HCT116 (cell line): ENCODE results near the gene GNG7. TPM values are rescaled to one million over a fixed set of nuclear protein-coding genes. Genes with fewer than 3 reads are reported as not detected.
A peak's percentile ranks its signal among the peaks of the same experiment; 100 is the strongest.
"Not testable (repeated sequence)": the region's sequence is repeated elsewhere in the genome, so short reads cannot be mapped to it uniquely, and the experiment has no call there.

Experiments
- ATAC-seq: fragments of 200-7000 bp; cut with Tn5 transposase; 2 replicates; pipeline ENCODE4 v1.9.1; 2020; ENCODE audit warnings: mild to moderate bottlenecking, moderate library complexity
- BruUV-seq: library from RNA; stranded (reverse); fragments of 400-500 nt; replicated peaks from 2 replicates; lab custom pipeline; 2021; lab: Mats Ljungman, UMichigan
- CTCF ChIA-PET: fragments of 300-600 bp; sonication (Branson Sonifier 250); formaldehyde crosslinking; loops from one replicate; lab custom pipeline; 2021; ENCODE audit warnings: antibody characterized with exemption; lab: Charles Lee
- POLR2A ChIA-PET: fragments of 300-600, 350-600 bp; sonication (Branson Sonifier 250); formaldehyde crosslinking; loops from one replicate; lab custom pipeline; 2021; ENCODE audit warnings: antibody characterized with exemption; lab: Charles Lee
- RAD21 ChIA-PET, 2 experiments: fragments of 300-600 bp; sonication (Branson Sonifier 250); formaldehyde crosslinking; loops; one replicate each; lab custom pipeline; 2023; ENCODE audit warnings: low total read pairs in 2 of 2; ENCODE audit not compliant: uncharacterized antibody in 2 of 2, unreplicated experiment in 2 of 2, low non-redundant PET in 1 of 2; lab: Charles Lee
- DNase-seq: peaks from one replicate; pipeline ENCODE4 v3.0.0-alpha.2; 2010; ENCODE audit warnings: low read depth, low spot score
- H2AFZ ChIP-seq: fragments of 200-600 bp; shearing (Covaris generic), sonication (generic); 2 replicates; pipeline ENCODE4 v1.6.1; 2017; ENCODE audit warnings: low read depth, mixed run types, mixed read lengths, antibody characterized with exemption, low read length; ENCODE audit not compliant: poor library complexity, severe bottlenecking
- H3K27ac ChIP-seq: 2 replicates; pipeline ENCODE4 v1.5.1; 2012; ENCODE audit warnings: low read depth, low read length
- H3K27me3 ChIP-seq: fragments of 200-600 bp; sonication (generic); 2 replicates; pipeline ENCODE4 v1.6.1; 2016; ENCODE audit warnings: mixed run types, low read length, mixed read lengths; ENCODE audit not compliant: insufficient read depth
- H3K36me3 ChIP-seq, 2 experiments: fragments of 200-500 bp in 1 of 2; fragments of 200-600 bp in 1 of 2; sonication (Bioruptor generic) in 1 of 2; sonication (generic) in 1 of 2; 2 replicates each; pipeline versions ENCODE4 v1.5.1 to v1.6.1; 2014 to 2016; ENCODE audit warnings: low read length in 2 of 2, inconsistent platforms in 1 of 2, mixed read lengths in 1 of 2, mixed run types in 1 of 2; ENCODE audit not compliant: insufficient read depth in 2 of 2, control insufficient read depth in 1 of 2
- H3K4me1 ChIP-seq, 2 experiments: fragments of 200-600 bp in 1 of 2; sonication (generic) in 1 of 2; 2 replicates each; pipeline versions ENCODE4 v1.5.1 to v1.6.1; 2012 to 2017; ENCODE audit warnings: low read length in 2 of 2, inconsistent platforms in 1 of 2, mild to moderate bottlenecking in 1 of 2, mixed read lengths in 1 of 2, mixed run types in 1 of 2, moderate library complexity in 1 of 2; ENCODE audit not compliant: insufficient read depth in 2 of 2, control insufficient read depth in 1 of 2
- H3K4me2 ChIP-seq: fragments of 200-600 bp; sonication (generic); 2 replicates; pipeline ENCODE4 v1.6.1; 2017; ENCODE audit warnings: mixed run types, low read length, mixed read lengths
- H3K4me3 ChIP-seq, 2 experiments: fragments of 200-600 bp in 1 of 2; sonication (generic) in 1 of 2; replicated peaks in 1 of 2; 2 replicates each; pipeline ENCODE4 v1.5.1; 2011 to 2016; ENCODE audit warnings: low read length in 2 of 2, control low read depth in 1 of 2, low read depth in 1 of 2, mild to moderate bottlenecking in 1 of 2, mixed read lengths in 1 of 2, mixed run types in 1 of 2
- H3K79me2 ChIP-seq: fragments of 200-600 bp; sonication (generic); 2 replicates; pipeline ENCODE4 v1.6.1; 2017; ENCODE audit warnings: mild to moderate bottlenecking, mixed run types, low read length, moderate library complexity, mixed read lengths; ENCODE audit not compliant: insufficient read depth
- H3K9ac ChIP-seq: fragments of 200-600 bp; sonication (generic); 2 replicates; pipeline ENCODE4 v1.6.1; 2016; ENCODE audit warnings: low read length, mixed read lengths
- H3K9me2 ChIP-seq: fragments of 200-600 bp; sonication (generic), shearing (Covaris generic); 2 replicates; pipeline ENCODE4 v1.6.1; 2017; ENCODE audit warnings: mixed run types, mild to moderate bottlenecking, moderate library complexity; ENCODE audit not compliant: insufficient read depth
- H3K9me3 ChIP-seq, 2 experiments: fragments of 200-500 bp in 1 of 2; fragments of 200-600 bp in 1 of 2; sonication (Bioruptor generic) in 1 of 2; sonication (generic) in 1 of 2; 2 replicates each; pipeline ENCODE4 v1.6.1; 2014 to 2017; ENCODE audit warnings: low read length in 2 of 2, mixed read lengths in 2 of 2, inconsistent platforms in 1 of 2, low read depth in 1 of 2, mild to moderate bottlenecking in 1 of 2, mixed run types in 1 of 2, moderate library complexity in 1 of 2; ENCODE audit not compliant: control insufficient read depth in 1 of 2, insufficient read depth in 1 of 2
- H4K20me1 ChIP-seq: fragments of 200-600 bp; sonication (generic), shearing (Covaris generic); 2 replicates; pipeline ENCODE4 v1.6.1; 2017; ENCODE audit warnings: mixed run types, mild to moderate bottlenecking, moderate library complexity; ENCODE audit not compliant: insufficient read depth
- CEBPB ChIP-seq: IDR thresholded peaks from 2 replicates; pipeline ENCODE4 v1.6.1; 2012; ENCODE audit warnings: low read depth
- FOSL1 ChIP-seq: IDR thresholded peaks from 2 replicates; pipeline ENCODE4 v1.6.1; 2012; ENCODE audit warnings: low read depth
- intact Hi-C: fragments of 100-400 bp; cut with micrococcal nuclease; formaldehyde crosslinking; loops from 2 replicates; pipeline ENCODE4 v1.10.0; 2022
- total RNA-seq: library from RNA; stranded (reverse); gene quantifications from one replicate; pipeline ENCODE4 v1.2.1, GENCODE V29; 2021; ENCODE audit not compliant: unreplicated experiment

Gene GNG7
- total RNA-seq, 1 experiment from 2014 or later = 11.3 TPM

- H2AFZ ChIP-seq, RAD21 ChIA-PET, ATAC-seq, BruUV-seq, intact Hi-C loops, H3K9me2 ChIP-seq, H3K79me2 ChIP-seq, H3K9ac ChIP-seq, H3K27ac ChIP-seq, H4K20me1 ChIP-seq, H3K4me2 ChIP-seq, H3K4me3 ChIP-seq, DNase-seq, H3K9me3 ChIP-seq, CTCF ChIA-PET, H3K27me3 ChIP-seq, H3K36me3 ChIP-seq: not testable (repeated sequence)
- POLR2A ChIA-PET = interaction anchor here (2.7 to 6.8 kb wide), 2 partner anchors 69 to 70 kb away, joined by 7 to 55 read pairs; partner anchors contain the start of gene GADD45B
- peaks cover 41 to 70% of the 10 kb centered on the region in 2 experiments for H3K4me1 ChIP-seq
Observed at GRCh38 chr19:2545416-2546127, 156.9 kb downstream of the GNG7 start.

- Histone ChIP-seq H3K4me2 (peak overlapping the region; percentile 74), H2AFZ (no peak overlapping the region), H3K27ac (no peak overlapping the region; the same call in 1 of the 2 replicates), H3K27me3 (no peaks in the 10 kb centered on the region), H3K9ac (peak overlapping the region; percentile 69), H4K20me1 (no peaks in the 10 kb centered on the region), H3K4me1 (peaks cover 48 to 73% of the 10 kb centered on the region in 2 experiments), H3K4me3 (no peak overlapping the region), H3K36me3 (no peaks in the 10 kb centered on the region), H3K9me2 (no peaks in the 10 kb centered on the region), H3K79me2 (no peaks in the 10 kb centered on the region), H3K9me3 (no peaks in the 10 kb centered on the region; a peak in 1 of 4 replicates)
- no TSS peak for BruUV-seq
- no peak for DNase-seq
- ATAC-seq = no peak
- POLR2A ChIA-PET = interaction anchor here (6.8 kb wide), 1 partner anchor 68 kb away, joined by 55 read pairs; the partner anchor contains the start of gene GADD45B
- RAD21 ChIA-PET = no interaction called here
- CTCF ChIA-PET = no interaction called here
- intact Hi-C loops = no loop called here
- TF ChIP-seq CEBPB (no peak), FOSL1 (no peak)
Observed at GRCh38 chr19:2544576-2545415, 157.7 kb downstream of the GNG7 start.
